Endodermal cell (in vitro differentiated cells): ENCODE data around the gene ZMAT5. TPM values are rescaled to one million over a fixed set of nuclear protein-coding genes. Genes with fewer than 3 reads are reported as not detected.

ENCODE experiments used
- DNase-seq: peaks from one replicate; pipeline ENCODE4 v3.0.0-alpha.2; 2017
- H3K27ac ChIP-seq: 2 replicates; pipeline ENCODE4 v1.5.1; 2013; ENCODE audit warnings: mild to moderate bottlenecking, low read depth, low read length, moderate library complexity
- H3K27me3 ChIP-seq: 2 replicates; pipeline ENCODE4 v1.6.1; 2013; ENCODE audit warnings: mild to moderate bottlenecking, low read length, moderate library complexity; ENCODE audit not compliant: insufficient read depth, control insufficient read depth, poor library complexity, severe bottlenecking
- H3K36me3 ChIP-seq: 2 replicates; pipeline ENCODE4 v1.7.0; 2013; ENCODE audit warnings: mild to moderate bottlenecking, low read length, moderate library complexity; ENCODE audit not compliant: control insufficient read depth, insufficient read depth
- H3K4me1 ChIP-seq: one replicate; pipeline ENCODE4 v1.7.0; 2013; ENCODE audit warnings: low read length; ENCODE audit not compliant: control insufficient read depth, insufficient read depth
- H3K4me3 ChIP-seq: 2 replicates; pipeline ENCODE4 v1.5.1; 2013; ENCODE audit warnings: mild to moderate bottlenecking, low read length, moderate library complexity
- H3K9ac ChIP-seq: 2 replicates; pipeline ENCODE4 v1.6.1; 2013; ENCODE audit warnings: mild to moderate bottlenecking, low read length, moderate library complexity; ENCODE audit not compliant: poor library complexity, severe bottlenecking; ENCODE audit errors: extremely low read depth
- H3K9me3 ChIP-seq: 2 replicates; pipeline ENCODE4 v1.6.1; 2013; ENCODE audit warnings: mild to moderate bottlenecking, low read length, moderate library complexity; ENCODE audit not compliant: control insufficient read depth
- H3K27ac Mint-ChIP-seq: 2 replicates; pipeline ENCODE4 v1.8.0; 2020; ENCODE audit warnings: mixed read lengths
- H3K27me3 Mint-ChIP-seq: 2 replicates; pipeline ENCODE4 v1.8.0; 2021; ENCODE audit warnings: mild to moderate bottlenecking, mixed read lengths; ENCODE audit not compliant: insufficient read depth
- H3K36me3 Mint-ChIP-seq: 2 replicates; pipeline ENCODE4 v1.8.0; 2020; ENCODE audit warnings: low read depth, mixed read lengths
- H3K4me1 Mint-ChIP-seq: 2 replicates; pipeline ENCODE4 v1.8.0; 2020; ENCODE audit warnings: mixed read lengths
- H3K4me3 Mint-ChIP-seq: 2 replicates; pipeline ENCODE4 v1.8.0; 2020; ENCODE audit warnings: mild to moderate bottlenecking, moderate library complexity, mixed read lengths
- H3K9me3 Mint-ChIP-seq: 2 replicates; pipeline ENCODE4 v1.8.0; 2020; ENCODE audit warnings: mild to moderate bottlenecking, mixed read lengths
- CTCF ChIP-seq: fragments of 200-600 bp; sonication (generic); conservative IDR thresholded peaks from 2 replicates; pipeline ENCODE4 v1.5.0; 2021; ENCODE audit warnings: antibody characterized with exemption, mild to moderate bottlenecking
- WGBS, 2 experiments: methylation state at CpG; one replicate each; pipeline versions ENCODE4 v1.1.5 to v1.1.7; 2013; ENCODE audit warnings: missing lambda C conversion rate in 2 of 2, mixed read lengths in 1 of 2; ENCODE audit not compliant: insufficient coverage in 1 of 2, insufficient read length in 1 of 2; 5-methylcytosine and 5-hydroxymethylcytosine counted together
- total RNA-seq, 2 donors: library from RNA; stranded (reverse); fragmentation: NEBNext Ultra II Directional in 1 of 2; extraction: Animal tissue kit (Norgen Biotek cat#: 25700) in 1 of 2; gene quantifications; 2 replicates in 1 of 2; 3 replicates in 1 of 2; pipeline ENCODE4 v1.2.1, GENCODE V29; 2021

Gene ZMAT5
- total RNA-seq, 2 donors from 2014 or later: 15.5 to 22.5 TPM

- no peak overlapping the region for H3K27ac ChIP-seq
- H3K27me3 ChIP-seq: no peaks in the 10 kb centered on the region
- H3K9me3 Mint-ChIP-seq: no peaks in the 10 kb centered on the region
- peak overlapping the region; percentile 61 for H3K9ac ChIP-seq
- no peaks in the 10 kb centered on the region for H3K4me1 ChIP-seq
- H3K9me3 ChIP-seq: no peaks in the 10 kb centered on the region
- peaks cover 20% of the 10 kb centered on the region for H3K36me3 Mint-ChIP-seq
- peak overlapping the region; percentile 95 for H3K4me3 ChIP-seq
- peak overlapping the region; percentile 99 for H3K4me3 Mint-ChIP-seq
- 62 to 77% methylated on average over 10 to 15 of the region's 15 CpGs for WGBS, 2 experiments
- no peak for DNase-seq
- peaks cover 16% of the 10 kb centered on the region for H3K36me3 ChIP-seq
- TF ChIP-seq CTCF: no peak
- H3K4me1 Mint-ChIP-seq: peaks cover 12% of the 10 kb centered on the region
- no peaks in the 10 kb centered on the region for H3K27me3 Mint-ChIP-seq
- peak overlapping the region; percentile 99 for H3K27ac Mint-ChIP-seq
These were observed 739 bp downstream of the ZMAT5 start for GRCh38 chr22:29765905-29766631.

- Histone ChIP-seq H3K4me1 (no peaks in the 10 kb centered on the region), H3K9ac (no peak overlapping the region), H3K4me3 (no peak overlapping the region), H3K36me3 (no peaks in the 10 kb centered on the region), H3K27me3 (no peaks in the 10 kb centered on the region), H3K27ac (no peak overlapping the region), H3K9me3 (no peaks in the 10 kb centered on the region)
- Mint-ChIP-seq H3K4me1 (peaks cover 5% of the 10 kb centered on the region), H3K27ac (no peak overlapping the region), H3K36me3 (no peaks in the 10 kb centered on the region), H3K4me3 (no peak overlapping the region), H3K27me3 (no peaks in the 10 kb centered on the region), H3K9me3 (no peaks in the 10 kb centered on the region)
- peak; percentile 66 for DNase-seq
- WGBS, 2 experiments: 74 to 77% methylated on average over 12 to 15 of the region's 15 CpGs
- TF ChIP-seq CTCF: no peak
These were observed 4.5 kb downstream of the ZMAT5 start for GRCh38 chr22:29762263-29762662.

GRCh38 chr22:29758959-29759358 lies 7.8 kb downstream of the ZMAT5 start:
- 77 to 84% methylated on average over 3 to 5 of the region's 5 CpGs for WGBS, 2 experiments
- no peak for DNase-seq
- H3K4me1 ChIP-seq: no peaks in the 10 kb centered on the region
- no peak overlapping the region for H3K9ac ChIP-seq
- H3K4me3 ChIP-seq: no peak overlapping the region
- Mint-ChIP-seq H3K36me3 (no peaks in the 10 kb centered on the region), H3K27me3 (no peaks in the 10 kb centered on the region), H3K27ac (no peak overlapping the region), H3K9me3 (no peaks in the 10 kb centered on the region), H3K4me1 (no peaks in the 10 kb centered on the region), H3K4me3 (no peak overlapping the region)
- H3K27me3 ChIP-seq: no peaks in the 10 kb centered on the region
- H3K9me3 ChIP-seq: no peaks in the 10 kb centered on the region
- no peak overlapping the region for H3K27ac ChIP-seq
- no peaks in the 10 kb centered on the region for H3K36me3 ChIP-seq
- no peak for TF ChIP-seq CTCF
